AG09319 (cell line): Measurements from ENCODE around the gene MRPL23.

Source experiments
- DNase-seq: peaks from one replicate; pipeline ENCODE4 v3.0.0-alpha.2; 2010; ENCODE audit warnings: low read depth; ENCODE audit errors: extremely low read depth
- TF ChIP-seq, protein P1 (sequence below): IDR thresholded peaks from 2 replicates; pipeline ENCODE4 v1.5.1; 2011; ENCODE audit warnings: low read depth, mild to moderate bottlenecking, inconsistent platforms, low read length, moderate library complexity

The MRPL23 gene

DNA sequence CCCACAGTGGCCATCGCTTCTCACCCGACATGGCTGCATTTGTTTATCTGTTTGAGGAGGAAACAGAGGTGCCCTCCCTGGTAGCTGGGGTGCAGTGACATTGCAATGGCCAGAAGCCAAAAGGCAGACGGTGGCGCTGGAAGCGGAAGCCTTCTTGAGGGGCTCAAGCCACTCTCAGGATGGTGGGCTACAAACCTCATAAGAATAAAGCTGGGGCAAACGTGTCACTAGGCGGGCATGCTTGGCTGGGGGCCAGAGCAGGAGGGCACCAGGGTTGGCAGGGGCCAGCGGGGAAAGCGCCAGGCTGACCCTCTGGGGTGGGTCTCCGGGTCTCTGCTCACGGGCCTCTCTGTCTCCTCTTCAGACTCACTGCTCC, 15.0 kb upstream of the MRPL23 start:
- TF ChIP-seq, protein P1, sequence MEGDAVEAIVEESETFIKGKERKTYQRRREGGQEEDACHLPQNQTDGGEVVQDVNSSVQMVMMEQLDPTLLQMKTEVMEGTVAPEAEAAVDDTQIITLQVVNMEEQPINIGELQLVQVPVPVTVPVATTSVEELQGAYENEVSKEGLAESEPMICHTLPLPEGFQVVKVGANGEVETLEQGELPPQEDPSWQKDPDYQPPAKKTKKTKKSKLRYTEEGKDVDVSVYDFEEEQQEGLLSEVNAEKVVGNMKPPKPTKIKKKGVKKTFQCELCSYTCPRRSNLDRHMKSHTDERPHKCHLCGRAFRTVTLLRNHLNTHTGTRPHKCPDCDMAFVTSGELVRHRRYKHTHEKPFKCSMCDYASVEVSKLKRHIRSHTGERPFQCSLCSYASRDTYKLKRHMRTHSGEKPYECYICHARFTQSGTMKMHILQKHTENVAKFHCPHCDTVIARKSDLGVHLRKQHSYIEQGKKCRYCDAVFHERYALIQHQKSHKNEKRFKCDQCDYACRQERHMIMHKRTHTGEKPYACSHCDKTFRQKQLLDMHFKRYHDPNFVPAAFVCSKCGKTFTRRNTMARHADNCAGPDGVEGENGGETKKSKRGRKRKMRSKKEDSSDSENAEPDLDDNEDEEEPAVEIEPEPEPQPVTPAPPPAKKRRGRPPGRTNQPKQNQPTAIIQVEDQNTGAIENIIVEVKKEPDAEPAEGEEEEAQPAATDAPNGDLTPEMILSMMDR: no peak
- no peak for DNase-seq

DNA sequence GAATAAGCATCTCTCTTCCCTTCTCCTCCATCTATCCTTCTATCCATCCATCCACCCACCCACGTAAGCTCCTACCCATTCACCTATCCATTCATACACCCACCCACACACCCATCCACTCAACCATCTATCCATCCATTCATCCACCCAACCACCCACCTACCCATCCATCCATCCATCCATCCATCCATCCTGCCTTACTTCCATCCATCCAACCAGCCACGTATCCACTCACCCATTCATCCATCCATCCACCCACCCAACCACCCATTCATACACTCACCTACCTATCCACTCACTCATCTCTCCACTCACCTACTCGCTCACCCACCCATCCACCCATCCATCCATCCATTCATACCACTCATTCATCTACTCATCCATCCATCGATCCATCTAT, 14.5 kb upstream of the MRPL23 start:
- DNase-seq: no peak
- TF ChIP-seq, protein P1: no peak

GRCh38 chr11:1933416-1934334, 13.5 kb upstream of the MRPL23 start:
- TF ChIP-seq, protein P1: no peak
- no peak for DNase-seq

GRCh38 chr11:1934335-1935155, 12.6 kb upstream of the MRPL23 start:
- no peak for DNase-seq
- TF ChIP-seq, protein P1: no peak

DNA sequence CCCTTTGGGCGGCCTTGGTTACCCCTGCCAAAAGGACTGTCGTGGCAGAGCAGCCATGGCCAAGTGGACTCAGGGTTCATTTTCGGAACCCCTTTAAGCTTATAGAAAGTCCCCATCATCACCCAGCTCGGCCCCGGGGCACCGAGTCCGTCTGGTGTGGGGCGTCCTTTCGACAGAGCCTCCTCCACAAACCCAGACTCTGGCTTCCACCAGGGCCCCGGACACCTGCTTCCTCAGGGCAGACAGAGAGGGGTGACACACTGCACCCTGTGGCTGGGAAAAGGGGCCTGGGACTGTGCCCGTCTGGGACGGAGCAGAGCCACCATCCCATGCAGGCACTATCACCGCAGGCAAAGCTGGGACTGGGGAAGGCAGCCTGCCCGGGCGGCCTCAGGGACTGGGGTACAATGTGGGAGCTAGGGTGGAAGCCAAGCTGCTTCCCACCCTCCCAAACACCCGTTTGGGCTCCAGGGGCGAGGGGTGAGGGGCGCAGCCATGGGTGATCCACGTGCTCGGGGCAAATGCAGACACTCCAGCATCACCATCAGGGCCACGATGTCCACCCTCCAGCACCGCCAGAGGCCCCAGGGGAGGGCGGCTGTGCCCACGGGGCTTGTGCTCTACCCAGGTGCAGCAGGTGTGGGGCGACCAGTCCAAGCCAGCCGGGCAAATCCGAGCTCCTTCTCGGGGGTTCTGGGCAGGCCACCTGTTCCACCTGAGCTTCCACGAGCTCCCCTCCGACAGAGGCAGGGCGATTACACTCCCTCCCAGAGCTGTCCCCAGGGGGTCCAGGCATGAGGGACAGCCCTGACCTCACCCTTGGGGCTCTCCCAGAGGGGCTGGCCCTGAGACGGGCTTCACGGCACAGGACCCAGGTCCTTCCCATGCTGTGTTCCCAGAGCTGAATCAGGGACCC, 11.7 kb upstream of the MRPL23 start:
- TF ChIP-seq, protein P1: no peak
- no peak for DNase-seq

DNA sequence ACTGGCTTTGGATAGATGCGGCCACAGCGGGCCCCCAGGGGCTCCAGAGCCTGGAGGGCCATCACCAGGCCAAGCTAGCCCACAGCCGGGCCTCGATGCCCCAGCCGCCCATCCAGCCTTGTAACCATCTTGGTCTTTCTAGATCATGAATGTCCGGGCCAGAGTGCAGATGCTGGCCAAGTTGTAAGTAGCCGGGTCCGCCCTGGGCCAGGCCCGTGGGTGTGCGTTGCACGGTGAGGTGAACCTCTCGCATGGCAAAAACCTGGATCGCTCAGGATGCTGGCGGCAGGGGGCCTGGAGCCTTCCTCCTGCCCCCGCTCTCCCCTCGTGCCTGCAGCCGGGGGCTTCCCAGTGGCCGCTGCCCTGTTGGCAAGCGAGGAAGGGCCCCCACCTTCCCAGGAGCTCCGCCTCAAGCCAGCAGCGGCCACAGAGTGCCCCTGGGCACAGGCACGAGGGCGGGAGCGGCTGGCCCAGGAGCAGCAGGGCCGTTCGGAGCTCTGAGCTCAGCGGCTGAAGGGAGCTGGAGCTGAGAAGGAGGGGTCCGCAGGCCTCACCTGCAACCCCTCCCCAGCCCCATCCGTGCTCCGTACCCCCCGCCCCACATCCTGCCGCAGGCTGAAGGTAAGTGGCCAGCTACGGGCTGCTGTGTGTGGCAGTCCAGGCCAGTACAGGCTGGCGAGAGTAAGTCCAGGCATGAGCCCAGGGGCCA, 10.9 kb upstream of the MRPL23 start:
- TF ChIP-seq, protein P1: no peak
- DNase-seq: no peak
